Measurements from ENCODE around the gene HOXD10. TPM values are rescaled to one million over a fixed set of nuclear protein-coding genes. Genes with fewer than 3 reads are reported as not detected.

Gene HOXD10
- total and polyA plus RNA-seq, 2 donors from 2014 or later: 28.2 to 35.4 TPM

GRCh38 chr2:176123411-176124109 is 7.0 kb downstream of the HOXD10 start:
- peak; percentile 63 to 94 (median 85) for DNase-seq
- peak overlapping the region; percentile 57 to 73 (median 59) for H3K9ac ChIP-seq (ENCODE audit: low read length in 3 of 3)

DNA sequence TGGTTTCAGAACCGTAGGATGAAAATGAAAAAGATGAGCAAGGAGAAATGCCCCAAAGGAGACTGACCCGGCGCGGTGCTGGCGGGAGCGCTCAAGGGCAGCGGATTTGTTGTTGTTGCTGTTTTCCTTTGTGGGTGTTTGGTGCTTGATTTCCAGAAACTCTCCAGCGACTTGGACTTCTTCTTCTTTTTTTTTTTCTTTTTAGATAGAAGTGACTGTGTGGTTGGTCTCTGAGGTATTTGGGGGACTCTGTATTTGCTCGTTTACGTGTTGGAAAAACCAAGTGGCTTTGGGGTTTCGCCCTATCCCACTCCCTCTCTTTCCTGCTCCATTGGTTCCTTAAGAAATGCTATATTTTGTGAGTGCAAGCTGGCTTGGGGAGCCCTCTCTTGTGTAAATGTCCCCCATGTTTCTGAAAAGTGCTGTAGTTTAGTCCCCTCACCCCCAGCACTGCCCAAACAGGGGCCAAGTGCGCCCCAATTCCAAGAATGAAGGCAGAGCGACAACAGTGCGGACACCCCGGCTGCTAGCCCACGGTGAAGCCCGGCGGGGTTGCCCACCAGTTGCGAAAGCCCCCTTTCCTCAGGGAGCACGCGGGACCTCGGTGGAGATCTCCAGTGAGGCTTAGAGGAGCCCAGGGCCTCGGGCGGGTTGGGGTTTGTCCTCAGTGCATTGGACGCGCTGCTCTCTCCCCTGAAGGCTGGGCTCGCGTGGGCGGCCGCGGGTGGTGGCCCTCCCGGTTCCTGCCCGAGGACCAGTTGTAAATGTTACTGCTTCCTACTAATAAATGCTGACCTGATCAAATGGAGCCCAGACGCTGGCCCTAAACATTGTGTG is 7.8 kb downstream of the HOXD10 start:
- Histone ChIP-seq H3K27me3 (ENCODE audit: control insufficient read depth, insufficient read depth, low read length) (no peaks in the 10 kb centered on the region), H3K36me3 (ENCODE audit: control insufficient read depth in 2 of 3, insufficient read depth in 3 of 3, low read length in 3 of 3) (peaks cover 0 to 5% (median 0%) of the 10 kb centered on the region in 3 donors), H3K27ac (ENCODE audit: low read depth in 2 of 2, low read length in 2 of 2) (peak overlapping the region; percentile 91 to 95), H3K9me3 (ENCODE audit: control insufficient read depth in 2 of 3, insufficient read depth in 1 of 3, low read length in 3 of 3) (no peaks in the 10 kb centered on the region), H3K4me1 (ENCODE audit: control insufficient read depth in 2 of 3, insufficient read depth in 2 of 3, low read depth in 1 of 3, low read length in 3 of 3) (peaks cover 6 to 12% (median 12%) of the 10 kb centered on the region in 3 donors), H3K4me3 (ENCODE audit: low read length in 3 of 3) (peak overlapping the region; percentile 72 to 80 (median 75)), H3K9ac (ENCODE audit: low read length in 3 of 3) (peak overlapping the region; percentile 57 to 73 (median 59))
- DNase-seq: peak in 3 of 5 donors; percentile 33 to 87 (median 60)
- TF ChIP-seq CTCF (IDR thresholded peaks at IDR 0.05; ENCODE audit: borderline replicate concordance, extremely low read depth, insufficient read depth): no peak
- intact Hi-C loops (cut with DNase I): loop anchor here (10.0 kb wide), 2 partner anchors 520 to 1030 kb away; no protein-coding TSS in a partner anchor
- FAIRE-seq: no peak

More at GRCh38 chr2:176123411-176124109, 7.0 kb downstream of the HOXD10 start:
- Histone ChIP-seq H3K27ac (ENCODE audit: low read depth in 2 of 2, low read length in 2 of 2) (peak overlapping the region; percentile 91 to 95), H3K4me3 (ENCODE audit: low read length in 3 of 3) (peak overlapping the region; percentile 72 to 80 (median 75)), H3K9me3 (ENCODE audit: control insufficient read depth in 2 of 3, insufficient read depth in 1 of 3, low read length in 3 of 3) (no peaks in the 10 kb centered on the region), H3K36me3 (ENCODE audit: control insufficient read depth in 2 of 3, insufficient read depth in 3 of 3, low read length in 3 of 3) (peaks cover 0 to 5% (median 0%) of the 10 kb centered on the region in 3 donors), H3K4me1 (ENCODE audit: control insufficient read depth in 2 of 3, insufficient read depth in 2 of 3, low read depth in 1 of 3, low read length in 3 of 3) (peaks cover 6 to 12% (median 12%) of the 10 kb centered on the region in 3 donors), H3K27me3 (ENCODE audit: control insufficient read depth, insufficient read depth, low read length) (no peaks in the 10 kb centered on the region)
- intact Hi-C loops (cut with DNase I): loop anchor here (10.0 kb wide), 2 partner anchors 521 to 1031 kb away; no protein-coding TSS in a partner anchor
- FAIRE-seq: no peak
- TF ChIP-seq CTCF (IDR thresholded peaks at IDR 0.05; ENCODE audit: borderline replicate concordance, extremely low read depth, insufficient read depth): no peak

DNA sequence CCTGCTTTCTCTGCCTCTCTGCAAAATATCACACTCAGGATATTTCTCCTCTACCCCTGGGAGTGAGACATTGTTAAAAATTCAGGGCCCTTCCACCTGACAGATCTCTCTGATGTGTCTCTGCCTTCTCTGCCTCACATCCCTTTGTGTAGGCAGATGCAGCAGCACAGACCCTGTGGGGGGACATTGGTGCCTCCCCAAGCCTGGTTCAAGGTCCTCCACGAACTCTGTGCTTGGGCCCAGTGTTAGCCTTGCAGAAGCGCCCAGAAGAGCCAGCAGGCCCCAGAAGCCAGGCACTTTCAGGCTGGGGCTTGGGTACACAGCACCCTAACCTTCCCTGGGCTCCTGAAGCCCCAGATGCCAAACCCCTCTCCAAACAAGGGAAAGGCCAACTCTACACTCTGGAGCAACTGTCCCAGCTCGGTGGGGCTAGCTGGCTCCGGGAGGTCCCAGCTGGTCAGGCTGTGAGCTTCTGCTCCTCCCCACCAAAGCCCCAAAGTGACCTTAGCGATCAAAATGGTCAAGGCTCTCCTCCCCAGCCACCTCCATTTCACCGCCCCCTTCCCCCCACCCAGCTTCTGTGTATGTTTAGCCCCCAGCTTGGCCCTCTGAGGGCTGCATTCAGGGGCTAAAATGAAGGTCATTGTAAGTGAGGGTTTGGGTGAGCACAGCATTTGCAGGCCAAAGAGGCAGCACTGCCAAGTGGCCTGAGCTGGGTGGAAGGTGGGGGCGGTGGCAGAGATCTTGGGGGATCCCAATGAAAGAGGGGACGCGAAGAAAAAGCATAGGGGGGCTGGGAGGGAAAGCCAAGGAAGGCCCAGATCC is 8.6 kb downstream of the HOXD10 start:
- peak overlapping the region in 2 of 3 donors; percentile 72 to 80 for H3K4me3 ChIP-seq (ENCODE audit: low read length in 3 of 3)
- peaks cover 4 to 12% (median 6%) of the 10 kb centered on the region in 3 donors for H3K4me1 ChIP-seq (ENCODE audit: control insufficient read depth in 2 of 3, insufficient read depth in 2 of 3, low read depth in 1 of 3, low read length in 3 of 3)
- H3K27me3 ChIP-seq (ENCODE audit: control insufficient read depth, insufficient read depth, low read length): no peaks in the 10 kb centered on the region
- intact Hi-C loops (cut with DNase I): loop anchor here (10.0 kb wide), 2 partner anchors 520 to 1030 kb away; no protein-coding TSS in a partner anchor
- FAIRE-seq (no peak), DNase-seq (peak in 3 of 5 donors; percentile 60 to 75 (median 68))
- TF ChIP-seq CTCF (IDR thresholded peaks at IDR 0.05; ENCODE audit: borderline replicate concordance, extremely low read depth, insufficient read depth): no peak
- H3K9ac ChIP-seq (ENCODE audit: low read length in 3 of 3): peak overlapping the region; percentile 20 to 86 (median 59)
- no peaks in the 10 kb centered on the region for H3K9me3 ChIP-seq (ENCODE audit: control insufficient read depth in 2 of 3, insufficient read depth in 1 of 3, low read length in 3 of 3)
- no peaks in the 10 kb centered on the region for H3K36me3 ChIP-seq (ENCODE audit: control insufficient read depth in 2 of 3, insufficient read depth in 3 of 3, low read length in 3 of 3)
- H3K27ac ChIP-seq (ENCODE audit: low read depth in 2 of 2, low read length in 2 of 2): peak overlapping the region; percentile 91 to 95

All from kidney (tissue), 14 donors.